CD4-positive, alpha-beta T cell treated with Interleukin-12 subunit alpha and Interleukin-12 subunit beta, for 1 hour (primary cell): ENCODE data around the gene HOXD4.

Experiments used
- DNase-seq: peaks from one replicate; pipeline ENCODE4 v3.0.0-alpha.2; 2020

HOXD4 gene

GRCh38 chr2:176158855-176159662 is 7.7 kb downstream of the HOXD4 start:
- DNase-seq = no peak

- no peak for DNase-seq
These were observed 8.4 kb downstream of the HOXD4 start for GRCh38 chr2:176159663-176160250.

- no peak for DNase-seq
These were observed 9.1 kb downstream of the HOXD4 start for GRCh38 chr2:176160251-176160985.

- DNase-seq = no peak
These were observed 9.9 kb downstream of the HOXD4 start for GRCh38 chr2:176160986-176161824.

- DNase-seq = no peak
These were observed 10.7 kb downstream of the HOXD4 start for GRCh38 chr2:176161825-176162626.

- DNase-seq = no peak
These were observed 11.7 kb downstream of the HOXD4 start for GRCh38 chr2:176162911-176163671.

- no peak for DNase-seq
These were observed 12.3 kb downstream of the HOXD4 start for GRCh38 chr2:176163672-176164056.

GRCh38 chr2:176164201-176164600 is 12.9 kb downstream of the HOXD4 start:
- no peak for DNase-seq

GRCh38 chr2:176164611-176165369 is 13.4 kb downstream of the HOXD4 start:
- DNase-seq = no peak

- DNase-seq = no peak
These were observed 14.2 kb downstream of the HOXD4 start for GRCh38 chr2:176165370-176166050.

- no peak for DNase-seq
These were observed 14.9 kb downstream of the HOXD4 start for GRCh38 chr2:176166272-176166671.

- no peak for DNase-seq
These were observed 16.0 kb downstream of the HOXD4 start for GRCh38 chr2:176167398-176167797.

GRCh38 chr2:176169181-176169580 is 17.8 kb downstream of the HOXD4 start:
- no peak for DNase-seq

GRCh38 chr2:176169711-176170110 is 18.4 kb downstream of the HOXD4 start:
- no peak for DNase-seq

GRCh38 chr2:176170602-176171305 is 19.4 kb downstream of the HOXD4 start:
- no peak for DNase-seq

GRCh38 chr2:176171351-176172006 is 20.1 kb downstream of the HOXD4 start:
- DNase-seq = no peak

GRCh38 chr2:176172007-176172894 is 20.9 kb downstream of the HOXD4 start:
- no peak for DNase-seq
